Smooth muscle cell (in vitro differentiated cells): Measurements from ENCODE around the gene DDX18. TPM values are rescaled to one million over a fixed set of nuclear protein-coding genes. Genes with fewer than 3 reads are reported as not detected.

Experiments used
- DNase-seq: peaks from one replicate; lab custom pipeline; 2025; ENCODE audit not compliant: unreplicated experiment; lab: John Stamatoyannopoulos, UW
- H2AFZ ChIP-seq: fragments of 200-600 bp; sonication (generic); 2 replicates; pipeline ENCODE4 v1.6.0; 2016; ENCODE audit warnings: antibody characterized with exemption, low read depth, mild to moderate bottlenecking
- H3F3A ChIP-seq: fragments of 200-600 bp; sonication (generic); 2 replicates; pipeline ENCODE4 v1.6.0; 2017; ENCODE audit warnings: antibody characterized with exemption, low read depth
- H3K27ac ChIP-seq: fragments of 200-600 bp; sonication (generic); 2 replicates; pipeline ENCODE4 v1.5.1; 2016; ENCODE audit warnings: low read depth, mild to moderate bottlenecking
- H3K27me3 ChIP-seq: fragments of 200-600 bp; sonication (generic); 2 replicates; pipeline ENCODE4 v1.6.1; 2016; ENCODE audit warnings: low read depth, mild to moderate bottlenecking
- H3K36me3 ChIP-seq: fragments of 200-600 bp; sonication (generic); 2 replicates; pipeline ENCODE4 v1.5.1; 2016; ENCODE audit warnings: low read depth
- H3K4me1 ChIP-seq: fragments of 200-600 bp; sonication (generic); 2 replicates; pipeline ENCODE4 v1.5.1; 2016; ENCODE audit warnings: low read depth
- H3K4me2 ChIP-seq: fragments of 200-600 bp; sonication (generic); 2 replicates; pipeline ENCODE4 v1.6.0; 2016; ENCODE audit warnings: mild to moderate bottlenecking
- H3K4me3 ChIP-seq: fragments of 200-600 bp; sonication (generic); 2 replicates; pipeline ENCODE4 v1.5.1; 2016; ENCODE audit warnings: mild to moderate bottlenecking
- H3K79me2 ChIP-seq: fragments of 200-600 bp; sonication (generic); 2 replicates; pipeline ENCODE4 v1.6.0; 2016; ENCODE audit warnings: low read depth, mild to moderate bottlenecking
- H3K9ac ChIP-seq: fragments of 200-600 bp; sonication (generic); 2 replicates; pipeline ENCODE4 v1.6.0; 2016; ENCODE audit warnings: low read depth
- H3K9me3 ChIP-seq: fragments of 200-600 bp; sonication (generic); replicated peaks from 2 replicates; pipeline ENCODE4 v1.5.1; 2016; ENCODE audit warnings: low read depth
- H4K20me1 ChIP-seq: fragments of 200-600 bp; sonication (generic); 2 replicates; pipeline ENCODE4 v1.6.0; 2016; ENCODE audit warnings: low read depth
- CTCF ChIP-seq: fragments of 200-600 bp; sonication (generic); IDR thresholded peaks from 2 replicates; pipeline ENCODE4 v1.5.1; 2017; ENCODE audit warnings: borderline replicate concordance, mild to moderate bottlenecking, antibody characterized with exemption; ENCODE audit not compliant: insufficient read depth, poor library complexity, severe bottlenecking
- WGBS: methylation state at CpG from one replicate; pipeline ENCODE4 v1.1.7; 2016; ENCODE audit warnings: low lambda C conversion rate; 5-methylcytosine and 5-hydroxymethylcytosine counted together
- polyA plus RNA-seq: library from polyadenylated mRNA; unstranded; fragments of >200 nt; fragmentation: Nextera tagmentation; extraction: Ambion mirVana; gene quantifications from 2 replicates; pipeline ENCODE4 v1.2.1, GENCODE V29; 2016
- total RNA-seq: library from RNA; depleted of rRNA; stranded (reverse); fragments of >200 nt; gene quantifications from 2 replicates; pipeline ENCODE4 v1.2.3, GENCODE V29; 2014

The DDX18 gene
- total RNA-seq (55.9 and 64.1 TPM in 2 replicates), polyA plus RNA-seq (25.8 and 37.3 TPM in 2 replicates)

DNA sequence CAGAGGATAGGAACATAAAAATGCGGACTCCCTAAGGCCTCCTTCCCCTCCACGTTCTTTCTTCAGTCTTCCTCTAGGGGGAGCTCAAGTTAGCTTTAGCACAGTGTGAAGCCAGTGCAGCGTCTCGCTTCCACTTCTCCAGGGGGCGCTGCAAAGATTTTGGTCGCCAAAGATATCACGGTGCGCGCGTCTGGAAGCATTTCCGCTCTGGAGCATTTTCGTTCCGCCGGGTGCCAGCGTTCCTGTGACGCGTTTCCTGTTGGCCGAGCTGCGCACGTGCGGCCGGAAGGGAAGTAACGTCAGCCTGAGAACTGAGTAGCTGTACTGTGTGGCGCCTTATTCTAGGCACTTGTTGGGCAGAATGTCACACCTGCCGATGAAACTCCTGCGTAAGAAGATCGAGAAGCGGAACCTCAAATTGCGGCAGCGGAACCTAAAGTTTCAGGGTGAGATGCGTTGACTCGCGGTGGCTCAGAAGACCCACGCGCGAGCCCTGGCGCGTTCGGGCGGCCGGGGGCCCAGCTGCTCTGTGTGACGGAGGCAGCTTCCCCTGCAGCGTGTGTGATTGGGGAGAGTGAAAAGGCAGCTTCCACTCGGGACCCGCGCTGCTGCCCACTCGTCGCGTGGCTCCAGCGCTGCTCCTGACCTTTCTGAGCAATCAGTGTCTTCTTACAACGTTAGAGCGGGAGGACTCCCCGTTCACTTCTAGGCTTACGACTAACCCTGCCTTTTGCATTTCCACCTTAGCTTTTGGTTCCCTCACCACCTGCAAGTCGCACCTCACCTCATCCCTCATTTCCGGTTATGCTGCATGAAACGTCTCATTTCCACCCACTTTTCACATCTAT, at the start of gene DDX18:
TSS of gene DDX18 (plus strand) at position 275 of the 848 bp plus-strand sequence. CDS start at position 362, 87 bp downstream.
- Histone ChIP-seq H2AFZ (peak within 1 kb of the TSS; percentile 97), H3K9ac (peak within 1 kb of the TSS; percentile 89), H3K4me1 (peaks cover 13% of the 10 kb centered on the region), H3K27me3 (no peaks in the 10 kb centered on the region), H3K79me2 (peaks cover 25% of the 10 kb centered on the region), H3F3A (no peaks in the 10 kb centered on the region), H3K4me3 (peak within 1 kb of the TSS; percentile 82), H3K4me2 (peak within 1 kb of the TSS; percentile 99), H3K36me3 (peaks cover 22% of the 10 kb centered on the region), H4K20me1 (peaks cover 20% of the 10 kb centered on the region), H3K9me3 (no peaks in the 10 kb centered on the region), H3K27ac (peak within 1 kb of the TSS; percentile 80)
- peak; percentile 98 for TF ChIP-seq CTCF
- WGBS, result 1% methylated on average over 57 of the region's 57 CpGs
- peak; percentile 85 for DNase-seq

GRCh38 chr2:117770730-117771129, 43.8 kb upstream of the DDX18 start:
- Histone ChIP-seq H3K4me2 (no peak overlapping the region), H3K9me3 (no peaks in the 10 kb centered on the region), H3F3A (no peaks in the 10 kb centered on the region), H2AFZ (no peak overlapping the region), H3K27me3 (no peaks in the 10 kb centered on the region), H4K20me1 (no peaks in the 10 kb centered on the region), H3K79me2 (no peaks in the 10 kb centered on the region), H3K36me3 (no peaks in the 10 kb centered on the region), H3K9ac (no peak overlapping the region), H3K4me1 (no peaks in the 10 kb centered on the region), H3K4me3 (no peak overlapping the region), H3K27ac (no peak overlapping the region)
- DNase-seq, result no peak
- 29% methylated on average over 1 of the region's 1 CpG for WGBS
- TF ChIP-seq CTCF, result no peak

DNA sequence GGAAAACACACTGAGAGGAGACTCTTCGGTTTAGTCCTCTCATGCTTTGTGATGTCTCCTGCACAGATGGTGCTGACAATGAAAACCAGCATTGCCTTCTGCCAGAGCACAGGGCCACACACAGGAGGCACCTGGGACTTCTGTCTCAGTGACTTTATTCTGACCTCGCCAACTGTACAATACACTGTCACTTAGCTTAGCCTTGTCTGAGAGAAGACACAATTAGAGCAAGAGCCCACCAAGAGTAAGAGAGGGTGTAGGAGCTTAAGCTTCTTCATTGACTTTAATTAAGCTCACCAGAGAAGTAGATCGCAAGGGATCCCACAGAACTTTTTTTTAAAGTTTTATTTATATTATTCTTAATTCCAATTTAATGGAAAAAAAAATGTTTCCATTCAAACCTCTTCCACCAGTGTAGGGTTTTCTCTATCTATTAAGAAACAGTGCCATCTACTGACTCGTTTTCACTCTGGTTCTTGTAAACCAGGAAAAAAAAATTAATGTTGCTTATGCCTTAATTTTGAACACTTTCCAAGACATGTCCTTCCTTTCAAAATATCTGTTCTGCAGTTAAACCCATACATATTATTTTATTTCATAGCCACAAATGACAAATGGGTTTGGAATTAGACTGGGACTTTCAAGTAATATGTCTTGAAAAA, 42.4 kb upstream of the DDX18 start:
- H3K27ac ChIP-seq, result no peak overlapping the region
- DNase-seq, result no peak
- WGBS, result 36% methylated on average over 4 of the region's 4 CpGs

More for the DNA sequence above, 42.4 kb upstream of the DDX18 start:
- H4K20me1 ChIP-seq, result no peaks in the 10 kb centered on the region
- H3F3A ChIP-seq, result no peaks in the 10 kb centered on the region
- no peak overlapping the region for H3K9ac ChIP-seq
- H3K36me3 ChIP-seq, result no peaks in the 10 kb centered on the region
- TF ChIP-seq CTCF, result peak; percentile 67
- H3K4me2 ChIP-seq, result no peak overlapping the region
- no peak overlapping the region for H3K4me3 ChIP-seq
- H3K27me3 ChIP-seq, result no peaks in the 10 kb centered on the region
- no peaks in the 10 kb centered on the region for H3K9me3 ChIP-seq
- no peak overlapping the region for H2AFZ ChIP-seq
- no peaks in the 10 kb centered on the region for H3K4me1 ChIP-seq
- H3K79me2 ChIP-seq, result no peaks in the 10 kb centered on the region
